ENCODE results near the gene EPHX1.

DNA sequence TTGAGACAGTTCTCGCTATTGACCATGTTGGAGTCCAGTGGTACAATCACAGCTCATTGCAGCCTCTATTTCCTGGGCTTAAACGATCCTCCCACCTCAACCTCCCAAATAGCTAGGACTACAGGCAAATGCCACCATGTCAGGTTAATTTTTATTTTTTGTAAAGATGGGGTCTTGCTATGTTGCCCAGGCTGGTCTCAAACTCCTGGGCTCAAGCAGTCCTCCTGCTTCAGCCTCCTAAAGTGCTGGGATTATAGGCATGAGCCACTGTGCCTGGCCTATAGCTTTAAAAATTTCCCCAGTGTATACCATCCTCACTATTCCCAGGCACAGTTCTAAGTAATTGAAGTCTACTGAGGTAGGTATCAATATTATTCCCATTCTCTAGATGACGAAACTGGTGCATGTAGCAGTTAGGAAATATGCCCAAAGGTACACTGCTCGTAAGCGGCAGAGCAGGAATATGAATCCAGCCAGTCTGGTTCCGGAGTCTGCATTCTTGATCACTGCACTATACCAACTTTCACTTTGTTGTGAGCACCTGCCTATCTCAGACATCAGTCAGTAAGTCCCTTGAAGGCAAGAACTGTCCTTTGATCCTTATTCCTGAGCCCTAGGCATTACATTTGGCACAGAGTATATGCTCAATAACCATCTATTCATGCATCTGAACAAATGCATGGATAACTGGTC lies 43.8 kb upstream of the EPHX1 start:
- TF ChIP-seq, protein P1, sequence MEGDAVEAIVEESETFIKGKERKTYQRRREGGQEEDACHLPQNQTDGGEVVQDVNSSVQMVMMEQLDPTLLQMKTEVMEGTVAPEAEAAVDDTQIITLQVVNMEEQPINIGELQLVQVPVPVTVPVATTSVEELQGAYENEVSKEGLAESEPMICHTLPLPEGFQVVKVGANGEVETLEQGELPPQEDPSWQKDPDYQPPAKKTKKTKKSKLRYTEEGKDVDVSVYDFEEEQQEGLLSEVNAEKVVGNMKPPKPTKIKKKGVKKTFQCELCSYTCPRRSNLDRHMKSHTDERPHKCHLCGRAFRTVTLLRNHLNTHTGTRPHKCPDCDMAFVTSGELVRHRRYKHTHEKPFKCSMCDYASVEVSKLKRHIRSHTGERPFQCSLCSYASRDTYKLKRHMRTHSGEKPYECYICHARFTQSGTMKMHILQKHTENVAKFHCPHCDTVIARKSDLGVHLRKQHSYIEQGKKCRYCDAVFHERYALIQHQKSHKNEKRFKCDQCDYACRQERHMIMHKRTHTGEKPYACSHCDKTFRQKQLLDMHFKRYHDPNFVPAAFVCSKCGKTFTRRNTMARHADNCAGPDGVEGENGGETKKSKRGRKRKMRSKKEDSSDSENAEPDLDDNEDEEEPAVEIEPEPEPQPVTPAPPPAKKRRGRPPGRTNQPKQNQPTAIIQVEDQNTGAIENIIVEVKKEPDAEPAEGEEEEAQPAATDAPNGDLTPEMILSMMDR (IDR thresholded peaks at IDR 0.05): no peak
- TF ChIP-seq EZH2 (IDR thresholded peaks at IDR 0.05; ENCODE audit: borderline replicate concordance, insufficient read depth, low read depth, low read length, poor library complexity, severe bottlenecking): no peak
